ENCODE measurements around the gene SIRPA.

Gene SIRPA

GRCh38 chr20:1934721-1935573, 39.7 kb downstream of the SIRPA start:
- no peak for DNase-seq

- no peak for DNase-seq
Observed at GRCh38 chr20:1935696-1936366, 40.6 kb downstream of the SIRPA start.

- DNase-seq = no peak
Observed at GRCh38 chr20:1937316-1937976, 42.2 kb downstream of the SIRPA start.

DNA sequence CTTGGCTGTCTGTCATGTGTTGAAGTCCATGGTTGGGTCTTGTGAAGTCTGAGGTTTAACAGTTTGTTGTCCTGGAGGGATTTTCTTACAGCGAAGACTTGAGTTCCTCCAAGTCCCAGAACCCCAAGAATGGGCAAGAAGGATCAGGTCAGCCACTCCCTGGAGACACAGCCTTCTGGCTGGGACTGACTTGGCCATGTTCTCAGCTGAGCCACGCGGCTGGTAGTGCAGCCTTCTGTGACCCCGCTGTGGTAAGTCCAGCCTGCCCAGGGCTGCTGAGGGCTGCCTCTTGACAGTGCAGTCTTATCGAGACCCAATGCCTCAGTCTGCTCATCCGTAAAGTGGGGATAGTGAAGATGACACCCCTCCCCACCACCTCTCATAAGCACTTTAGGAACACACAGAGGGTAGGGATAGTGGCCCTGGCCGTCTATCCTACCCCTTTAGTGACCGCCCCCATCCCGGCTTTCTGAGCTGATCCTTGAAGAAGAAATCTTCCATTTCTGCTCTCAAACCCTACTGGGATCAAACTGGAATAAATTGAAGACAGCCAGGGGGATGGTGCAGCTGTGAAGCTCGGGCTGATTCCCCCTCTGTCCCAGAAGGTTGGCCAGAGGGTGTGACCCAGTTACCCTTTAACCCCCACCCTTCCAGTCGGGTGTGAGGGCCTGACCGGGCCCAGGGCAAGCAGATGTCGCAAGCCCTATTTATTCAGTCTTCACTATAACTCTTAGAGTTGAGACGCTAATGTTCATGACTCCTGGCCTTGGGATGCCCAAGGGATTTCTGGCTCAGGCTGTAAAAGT, 43.5 kb downstream of the SIRPA start:
- no peak for DNase-seq

DNA sequence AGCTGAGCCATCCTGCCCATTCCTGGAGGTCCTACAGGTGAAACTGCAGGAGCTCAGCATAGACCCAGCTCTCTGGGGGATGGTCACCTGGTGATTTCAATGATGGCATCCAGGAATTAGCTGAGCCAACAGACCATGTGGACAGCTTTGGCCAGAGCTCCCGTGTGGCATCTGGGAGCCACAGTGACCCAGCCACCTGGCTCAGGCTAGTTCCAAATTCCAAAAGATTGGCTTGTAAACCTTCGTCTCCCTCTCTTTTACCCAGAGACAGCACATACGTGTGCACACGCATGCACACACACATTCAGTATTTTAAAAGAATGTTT, 44.0 kb downstream of the SIRPA start:
- no peak for DNase-seq

GRCh38 chr20:1940581-1940980, 45.4 kb downstream of the SIRPA start:
- no peak for DNase-seq

DNA sequence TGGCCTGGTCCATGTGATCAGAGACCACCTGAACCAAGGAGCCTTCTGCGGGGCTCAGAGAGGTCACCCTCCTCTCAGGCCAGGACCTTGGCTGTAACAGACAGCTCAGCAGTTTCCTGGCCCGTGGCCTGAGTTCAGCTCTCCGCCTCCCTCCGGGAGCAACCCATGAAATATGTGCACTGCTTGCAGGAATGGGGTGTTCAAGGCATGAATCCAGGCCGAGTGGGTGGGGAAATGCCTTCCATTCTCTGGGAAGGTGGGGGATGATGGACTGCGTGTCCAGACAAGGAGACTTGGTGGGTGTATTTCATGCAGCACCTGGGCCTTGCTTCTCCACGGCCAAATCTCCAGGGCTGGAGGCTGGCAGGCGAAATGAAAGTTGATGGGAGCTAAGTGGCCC, 46.0 kb downstream of the SIRPA start:
- DNase-seq = no peak

GRCh38 chr20:1942061-1942460, 46.9 kb downstream of the SIRPA start:
- no peak for DNase-seq

- no peak for DNase-seq
Observed at GRCh38 chr20:1942486-1943274, 47.5 kb downstream of the SIRPA start.

DNA sequence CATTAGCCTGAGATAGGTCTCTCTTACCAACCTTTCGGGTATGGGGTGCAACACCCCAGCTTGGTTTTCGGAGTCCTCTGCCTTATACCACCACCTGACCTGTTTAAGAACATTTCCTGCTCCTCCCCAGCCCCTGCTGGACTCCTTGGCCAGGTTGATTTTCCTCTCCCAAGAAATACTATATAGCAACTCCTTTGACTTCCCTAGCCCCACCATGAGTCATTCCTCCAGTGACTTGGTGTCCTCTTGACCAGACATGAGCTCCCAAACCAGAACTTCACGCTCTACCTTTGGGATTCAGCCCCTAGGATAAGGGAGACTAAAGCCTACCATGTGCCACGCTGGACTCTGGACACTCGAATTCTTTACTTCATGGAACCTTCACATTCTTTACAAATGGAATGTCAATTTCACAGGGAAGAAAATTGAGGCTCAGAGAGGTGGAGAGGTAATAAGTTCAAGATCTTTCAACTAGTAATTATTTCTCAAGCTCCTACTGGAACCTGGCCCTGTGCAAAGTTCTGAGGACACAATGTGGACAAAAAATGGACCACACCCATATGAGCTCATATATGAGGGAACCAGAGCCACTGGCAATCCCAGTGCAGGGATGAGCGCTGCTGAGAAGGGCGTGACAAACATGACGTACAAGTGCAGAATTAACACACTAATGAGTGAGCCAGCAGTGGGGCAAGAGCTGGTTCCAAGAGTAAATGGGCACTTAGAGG, 48.2 kb downstream of the SIRPA start:
- DNase-seq = peak in 1 of 2 donors; percentile 15

GRCh38 chr20:1944345-1945091, 49.3 kb downstream of the SIRPA start:
- DNase-seq = no peak

DNA sequence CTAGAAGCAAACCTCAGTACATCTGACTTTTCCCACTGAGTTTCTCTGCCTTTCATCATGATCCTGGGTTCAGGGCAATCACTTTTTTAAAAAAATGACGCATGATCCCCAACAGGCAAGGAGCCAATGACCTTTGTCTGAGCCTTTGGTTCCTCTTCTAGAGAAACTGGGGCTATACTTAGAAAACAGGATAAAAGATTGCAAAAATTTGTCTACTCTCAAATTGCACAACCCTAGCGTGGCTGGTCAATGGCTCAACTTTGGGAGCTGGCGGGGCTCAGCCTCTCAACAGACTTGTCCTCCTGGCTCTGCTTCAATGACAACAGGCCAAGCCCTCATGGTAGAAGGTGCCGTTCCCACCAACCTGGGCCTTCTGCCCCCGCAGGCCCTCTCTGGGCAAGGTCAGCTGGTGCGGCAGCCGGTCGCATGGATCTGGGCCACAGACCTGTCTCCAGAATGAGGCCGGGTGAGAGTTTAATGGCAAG, 50.0 kb downstream of the SIRPA start:
- DNase-seq = peak in 1 of 2 donors; percentile 72

DNA sequence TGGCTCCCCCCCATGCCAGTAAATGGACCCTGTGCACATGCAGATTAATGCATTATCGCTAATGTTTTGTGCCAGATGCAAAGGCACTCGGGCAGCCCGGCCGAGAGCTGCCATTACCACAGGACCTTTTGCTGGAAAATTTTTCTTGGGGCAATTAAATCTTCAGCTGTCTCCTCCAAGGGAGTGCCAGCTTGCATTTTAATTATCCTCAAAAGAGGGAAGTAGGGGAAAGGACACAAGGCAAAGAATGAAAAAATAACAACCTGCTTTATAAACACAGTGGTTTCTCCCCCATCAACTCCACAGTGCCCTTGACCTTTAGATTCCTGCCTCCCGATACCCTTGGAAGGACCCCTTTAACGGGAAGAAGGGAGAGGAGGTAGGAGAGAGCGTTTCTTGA, 50.5 kb downstream of the SIRPA start:
- no peak for DNase-seq

- DNase-seq = no peak
Observed at GRCh38 chr20:1946442-1946761, 51.2 kb downstream of the SIRPA start.

GRCh38 chr20:1946762-1947534, 51.7 kb downstream of the SIRPA start:
- DNase-seq = peak in 1 of 2 donors; percentile 23

DNA sequence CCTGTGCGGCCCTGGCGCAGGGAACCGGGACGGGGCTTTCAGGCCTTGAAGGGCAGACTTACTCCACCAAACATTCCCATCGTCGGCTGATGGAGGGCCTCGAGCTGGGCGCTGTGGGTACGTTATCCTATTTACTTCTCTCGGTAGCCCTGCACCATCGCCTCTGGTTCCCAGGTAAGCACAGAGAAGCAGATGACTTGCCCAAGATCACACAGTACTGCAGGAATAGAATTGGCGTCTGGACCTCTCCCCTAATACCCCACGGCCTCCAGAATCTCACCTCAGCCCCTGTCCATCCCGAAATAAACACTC, 52.3 kb downstream of the SIRPA start:
- no peak for DNase-seq

DNA sequence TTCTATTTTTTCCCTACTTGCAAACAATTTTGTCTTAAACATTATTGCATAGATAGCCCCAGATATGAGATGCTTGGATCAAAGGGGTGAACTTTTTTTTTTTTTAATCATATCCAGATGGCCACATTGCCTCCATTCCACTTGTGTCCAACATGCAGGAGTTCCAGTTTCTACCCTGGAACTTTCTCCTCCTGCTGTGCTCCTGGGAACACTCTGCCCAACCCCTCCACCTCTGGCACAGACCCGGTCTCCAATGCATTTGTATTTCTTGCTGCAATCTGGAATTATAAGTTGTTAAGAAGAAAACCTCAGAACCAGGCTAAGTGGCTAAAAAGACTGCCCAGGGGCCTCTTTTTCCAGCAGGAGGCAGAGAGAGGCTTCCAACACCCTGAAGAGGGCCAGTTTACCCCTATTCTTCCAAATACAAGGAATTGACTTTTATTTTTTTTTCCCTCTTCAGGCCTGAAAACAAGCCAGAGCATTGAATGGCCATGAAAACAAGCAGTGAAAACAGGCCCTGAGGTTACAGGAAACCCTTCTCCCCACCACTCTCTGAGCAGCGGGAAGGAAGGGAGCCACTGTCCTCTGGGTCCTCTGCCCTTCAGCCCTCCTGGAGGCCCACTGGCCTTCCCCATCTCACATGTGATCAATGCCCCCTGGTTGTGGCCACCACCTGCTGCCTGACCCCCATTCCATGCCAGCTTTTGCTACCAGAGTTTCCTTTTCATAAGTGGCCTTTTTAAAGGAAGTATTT, 54.3 kb downstream of the SIRPA start:
- no peak for DNase-seq

DNA sequence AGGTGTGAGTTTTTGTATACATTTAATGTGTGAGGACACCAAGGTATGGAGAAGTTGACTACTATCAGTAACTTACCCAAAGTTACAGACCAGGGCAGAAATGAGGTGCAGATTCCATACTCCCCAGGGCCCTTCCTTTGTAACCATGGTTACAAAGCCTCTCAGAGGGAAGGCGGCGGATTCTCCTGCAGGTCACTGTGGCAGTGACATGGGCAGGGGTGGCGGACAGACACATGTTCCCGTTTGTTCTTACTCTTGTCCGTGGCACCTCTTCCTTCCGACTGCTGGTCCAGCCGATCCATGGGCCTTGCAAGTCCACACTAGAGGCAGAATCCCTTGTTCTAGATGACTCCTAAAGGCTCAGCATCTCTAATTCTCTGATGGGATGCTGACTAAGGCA, 55.6 kb downstream of the SIRPA start:
- no peak for DNase-seq

- no peak for DNase-seq
Observed at GRCh38 chr20:1951436-1952115, 56.4 kb downstream of the SIRPA start.

Measured in bone marrow (tissue), 2 donors.